Stimulated activated CD8-positive, alpha-beta memory T cell treated with anti-CD3 and anti-CD28 coated beads, Interleukin-7, amount 100 ng/mL, for 1 hour (primary cell): Measurements from ENCODE around the gene EEFSEC.

Source experiments
- DNase-seq, 2 donors: peaks; one replicate each; pipeline ENCODE4 v3.0.0-alpha.2; 2020; ENCODE audit warnings: low read depth in 2 of 2

Gene EEFSEC

DNA sequence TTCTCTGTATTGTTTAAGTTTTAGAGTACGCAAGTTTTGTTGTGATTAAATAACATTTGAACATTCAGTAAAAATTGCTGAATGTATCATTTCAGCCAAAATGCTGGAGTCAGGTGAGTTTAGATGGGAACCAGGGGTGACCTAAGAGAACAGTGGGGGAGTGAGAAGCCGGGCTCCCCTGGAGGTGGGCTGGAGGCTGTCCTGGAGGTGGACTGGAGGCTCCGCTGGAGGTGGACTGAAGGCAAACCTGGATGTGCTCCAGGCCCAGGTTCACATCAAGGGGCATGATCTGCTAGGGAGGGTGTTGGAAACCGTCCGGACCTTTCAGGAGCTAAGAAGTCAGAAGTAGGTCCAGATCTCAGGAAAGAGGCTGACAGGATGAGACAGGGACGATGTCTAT is 289.7 kb downstream of the EEFSEC start:
- no peak for DNase-seq

DNA sequence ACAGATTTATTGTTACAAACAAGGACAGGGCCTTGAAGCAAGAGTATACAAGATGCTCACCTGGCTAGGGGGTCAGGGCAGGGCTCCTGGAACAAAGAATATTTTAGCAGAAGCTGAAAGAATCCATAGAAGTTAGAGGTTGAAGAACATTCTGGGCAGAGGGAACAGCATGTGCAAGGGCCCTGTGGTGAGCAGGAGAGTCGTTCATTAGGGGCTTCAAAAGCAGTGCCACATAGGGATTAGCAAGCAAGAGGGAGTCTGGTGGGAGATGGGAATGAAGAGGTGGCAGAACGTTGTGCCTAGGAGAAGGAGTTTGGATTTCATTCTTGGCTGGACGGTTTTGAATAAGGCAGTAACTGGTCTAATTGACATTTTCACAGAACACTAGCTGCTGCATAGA is 290.5 kb downstream of the EEFSEC start:
- DNase-seq: no peak

DNA sequence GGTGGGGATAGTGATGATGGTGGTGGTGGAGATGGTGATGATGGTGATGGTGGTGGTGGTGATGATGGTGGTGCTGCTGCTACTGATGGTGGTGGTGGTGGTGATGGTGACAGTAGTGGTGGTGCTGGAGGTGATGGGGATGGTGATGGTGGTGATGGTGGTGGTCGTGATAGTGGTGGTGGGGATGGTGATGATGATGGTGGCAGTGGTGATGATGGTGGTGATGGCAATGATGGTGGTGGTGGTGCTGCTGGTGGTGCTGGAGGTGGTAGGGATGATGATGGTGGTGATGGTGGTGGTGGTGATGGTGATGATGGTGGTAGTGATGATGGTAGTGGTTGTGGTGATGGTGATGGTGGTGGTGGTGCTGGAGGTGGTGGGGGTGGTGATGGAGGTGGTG is 292.1 kb downstream of the EEFSEC start:
- DNase-seq: no peak

DNA sequence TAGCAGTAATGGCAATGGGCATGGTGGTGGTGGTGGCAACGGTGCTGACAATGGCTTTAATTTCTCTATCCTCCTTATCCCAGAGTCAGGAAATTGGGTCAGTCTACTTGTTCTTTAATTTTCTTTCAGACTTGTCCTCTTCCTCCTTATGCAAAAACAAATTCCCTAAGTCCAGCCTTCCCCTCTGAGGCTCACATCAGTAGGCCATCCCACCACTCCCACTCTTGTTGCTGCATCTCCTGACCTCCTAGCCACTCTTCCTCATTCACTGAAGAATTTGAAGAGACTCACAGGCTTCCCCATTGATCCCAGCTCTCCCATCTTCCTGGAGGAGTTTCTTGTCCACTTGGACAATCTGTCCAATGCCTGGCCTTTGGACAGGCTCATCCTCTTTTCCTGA is 293.5 kb downstream of the EEFSEC start:
- DNase-seq: no peak

DNA sequence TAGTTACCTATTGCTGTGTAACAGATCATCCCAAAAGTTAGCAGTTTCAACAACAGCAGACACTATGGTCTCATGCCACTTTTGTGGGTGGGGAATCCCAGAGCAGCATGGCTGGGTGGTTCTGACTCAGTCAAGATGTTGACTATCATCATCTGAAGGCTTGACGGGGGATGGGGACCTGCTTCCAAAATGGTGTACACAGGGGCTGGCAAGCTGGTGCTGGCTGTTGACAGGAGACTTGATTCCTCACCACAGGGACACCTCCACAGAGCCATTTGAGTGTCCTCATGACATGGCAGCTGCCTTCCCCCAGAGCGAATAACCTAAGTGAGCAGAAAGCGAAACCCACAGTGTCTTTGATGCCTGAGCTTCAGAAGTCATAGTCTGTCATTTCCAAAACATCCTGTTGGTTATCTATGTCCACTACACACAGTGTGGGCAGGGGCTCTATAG is 294.3 kb downstream of the EEFSEC start:
- DNase-seq: no peak

DNA sequence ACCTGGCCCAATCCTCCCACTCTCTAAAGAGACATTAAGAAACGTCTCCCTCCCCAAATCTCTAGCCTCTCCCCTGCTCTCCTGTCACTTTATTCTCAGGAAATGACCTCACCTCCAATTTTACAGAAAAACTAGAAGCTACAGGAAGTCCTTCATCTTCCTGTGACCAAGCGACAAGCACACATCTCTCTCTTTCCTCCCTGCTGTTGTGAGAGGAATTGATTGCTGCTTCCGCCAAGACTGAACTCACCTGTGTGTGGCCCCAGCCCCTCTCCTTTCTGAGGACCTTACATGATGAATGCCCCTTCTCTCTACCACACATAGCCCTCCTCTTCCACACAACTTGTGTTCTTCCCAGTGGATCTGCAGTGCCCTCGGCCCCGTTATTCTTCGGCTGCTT is 295.2 kb downstream of the EEFSEC start:
- DNase-seq: no peak

DNA sequence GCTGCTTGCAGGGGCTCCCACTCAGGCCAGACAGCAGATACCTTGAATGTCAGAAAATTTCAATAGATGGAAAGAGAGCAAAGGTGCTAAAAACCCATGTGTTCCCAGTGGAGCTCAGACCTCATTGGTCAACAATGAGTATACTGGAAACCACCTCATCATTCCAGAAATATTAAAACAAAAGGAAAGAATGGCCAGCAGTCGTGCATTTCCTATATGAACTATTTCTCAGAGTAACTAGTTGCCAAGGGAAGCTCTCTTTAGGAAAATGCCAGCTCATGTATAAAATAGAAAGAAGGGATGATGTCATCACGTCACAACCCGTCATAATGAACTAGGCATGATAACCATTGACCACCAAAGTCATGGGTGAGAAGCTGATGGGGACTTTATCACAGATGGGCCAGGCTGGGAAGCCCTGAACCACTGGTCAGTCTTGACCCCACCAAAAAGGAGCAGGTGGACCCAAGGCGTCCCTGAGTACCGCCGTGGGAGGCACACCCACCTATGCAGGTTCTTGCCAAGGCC is 295.9 kb downstream of the EEFSEC start:
- DNase-seq: no peak

DNA sequence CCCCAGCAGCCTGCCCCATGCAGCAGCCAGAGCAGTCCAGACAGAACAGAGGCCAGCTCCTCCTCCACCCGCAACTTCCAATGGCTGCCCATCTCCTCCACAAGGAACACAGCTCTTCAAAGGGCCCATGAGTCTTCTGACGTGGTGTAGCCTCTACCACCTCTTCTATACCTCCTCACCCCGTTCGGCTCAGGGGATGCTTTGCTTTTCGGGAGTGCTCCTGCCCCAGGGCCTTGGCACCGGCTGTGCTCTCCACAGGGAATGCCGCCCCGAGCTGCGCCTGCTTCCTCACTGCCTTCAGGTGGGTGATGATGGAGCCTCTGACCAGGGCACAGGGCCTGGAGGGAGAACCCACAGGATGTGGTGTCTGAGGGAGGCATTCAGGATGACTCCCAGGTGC is 298.8 kb downstream of the EEFSEC start:
- no peak for DNase-seq

DNA sequence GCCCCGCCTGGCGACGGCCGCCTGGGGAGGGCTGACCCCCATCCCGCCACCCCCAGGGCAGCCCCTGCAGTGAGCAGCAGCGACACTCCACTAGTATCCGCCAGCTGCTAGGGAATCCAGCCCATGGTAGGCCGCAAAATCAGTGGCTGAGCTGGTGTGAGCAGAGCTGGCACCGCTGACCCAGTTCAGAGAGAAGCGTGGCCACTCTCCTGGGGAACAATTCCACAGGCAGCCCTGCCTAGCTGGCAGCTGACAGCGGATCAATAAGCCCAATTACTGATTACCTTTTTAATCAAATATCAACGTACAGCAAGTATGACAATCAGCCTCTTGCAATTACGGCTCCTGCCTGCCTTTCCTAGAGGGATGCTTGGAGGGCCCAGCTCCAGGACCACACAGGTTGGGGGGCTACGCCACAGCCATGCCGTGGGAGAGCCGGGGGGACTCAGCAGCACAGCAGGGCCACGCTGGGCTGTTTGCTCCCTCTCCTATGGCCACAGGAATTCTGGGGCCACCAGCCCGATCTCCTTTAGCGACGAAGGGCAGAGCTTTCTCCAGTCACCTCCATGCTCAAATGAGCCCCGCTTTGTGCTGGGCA is 299.5 kb downstream of the EEFSEC start:
- no peak for DNase-seq

DNA sequence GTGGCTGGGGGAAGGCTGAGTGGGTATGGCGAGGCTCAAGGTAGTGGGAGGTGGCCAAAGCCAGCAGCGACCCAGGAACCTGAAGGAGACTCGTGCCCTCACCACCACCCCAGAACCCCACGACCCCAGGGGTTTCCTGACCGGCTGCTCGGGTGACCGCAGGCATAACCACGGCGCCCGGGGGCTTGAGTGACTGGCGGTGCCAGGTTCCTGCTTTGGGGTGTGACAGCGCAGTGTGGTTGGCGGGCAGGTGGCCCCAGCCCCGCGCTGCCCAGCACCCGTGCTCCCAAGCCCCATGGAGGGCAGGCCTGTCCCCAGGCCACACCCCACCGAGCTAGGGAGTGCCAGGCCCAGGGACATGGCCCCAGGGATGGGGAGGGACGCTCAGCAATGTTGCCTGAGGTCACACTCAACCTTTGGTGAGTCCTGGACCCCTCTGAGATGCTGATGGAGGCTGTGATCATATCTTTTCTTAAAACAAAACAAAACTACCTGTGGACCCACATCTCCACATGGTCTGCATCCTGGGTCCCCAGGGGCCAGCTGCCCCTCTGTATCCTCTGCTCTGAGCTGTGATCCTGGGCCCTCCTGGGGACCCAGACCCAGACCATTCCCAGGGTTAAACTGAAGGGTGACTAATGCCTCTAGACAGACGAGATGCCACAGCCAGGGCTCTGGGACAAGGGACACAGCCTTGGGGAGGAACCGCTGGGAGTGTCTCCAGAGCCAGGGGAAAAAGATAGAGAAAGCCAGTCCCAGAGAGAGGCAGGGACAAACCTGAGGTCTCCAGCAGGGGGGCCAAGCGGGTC is 300.4 kb downstream of the EEFSEC start:
- no peak for DNase-seq

DNA sequence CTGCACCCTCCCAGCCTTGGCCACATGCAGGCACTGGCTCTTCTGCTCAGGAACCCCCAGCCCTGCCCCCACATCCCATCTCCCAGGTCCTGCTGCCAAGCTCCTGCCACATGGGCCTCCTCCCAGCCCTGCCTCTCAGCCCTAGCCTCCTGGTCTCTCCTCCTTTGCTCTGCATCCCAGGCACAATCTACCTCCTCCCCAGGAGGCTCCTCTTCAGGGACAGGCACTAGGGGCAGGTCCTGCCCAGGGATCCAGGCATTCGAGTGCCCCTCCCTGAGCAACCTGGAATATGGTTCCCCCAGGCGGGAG is 301.0 kb downstream of the EEFSEC start:
- DNase-seq: no peak

DNA sequence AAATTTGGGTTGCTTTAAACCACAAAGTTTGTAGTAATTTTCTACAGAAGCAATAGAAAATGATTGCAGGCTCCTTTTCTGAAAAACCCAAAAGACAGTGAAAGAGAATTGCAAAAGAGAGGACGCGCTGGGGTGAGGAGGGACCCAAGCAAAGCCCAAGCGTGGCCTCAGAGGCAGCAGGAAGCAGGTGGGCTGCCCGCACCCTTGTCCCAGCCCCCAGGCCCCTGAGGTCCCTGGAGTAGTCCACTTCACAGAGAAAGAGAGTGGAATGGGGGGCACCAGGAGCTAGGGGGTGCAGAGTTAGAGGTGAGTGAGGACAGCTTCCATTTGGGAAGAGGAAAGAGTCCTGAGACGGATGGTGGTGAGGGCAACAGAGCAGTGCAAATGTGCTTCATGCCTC is 301.8 kb downstream of the EEFSEC start:
- DNase-seq: no peak

DNA sequence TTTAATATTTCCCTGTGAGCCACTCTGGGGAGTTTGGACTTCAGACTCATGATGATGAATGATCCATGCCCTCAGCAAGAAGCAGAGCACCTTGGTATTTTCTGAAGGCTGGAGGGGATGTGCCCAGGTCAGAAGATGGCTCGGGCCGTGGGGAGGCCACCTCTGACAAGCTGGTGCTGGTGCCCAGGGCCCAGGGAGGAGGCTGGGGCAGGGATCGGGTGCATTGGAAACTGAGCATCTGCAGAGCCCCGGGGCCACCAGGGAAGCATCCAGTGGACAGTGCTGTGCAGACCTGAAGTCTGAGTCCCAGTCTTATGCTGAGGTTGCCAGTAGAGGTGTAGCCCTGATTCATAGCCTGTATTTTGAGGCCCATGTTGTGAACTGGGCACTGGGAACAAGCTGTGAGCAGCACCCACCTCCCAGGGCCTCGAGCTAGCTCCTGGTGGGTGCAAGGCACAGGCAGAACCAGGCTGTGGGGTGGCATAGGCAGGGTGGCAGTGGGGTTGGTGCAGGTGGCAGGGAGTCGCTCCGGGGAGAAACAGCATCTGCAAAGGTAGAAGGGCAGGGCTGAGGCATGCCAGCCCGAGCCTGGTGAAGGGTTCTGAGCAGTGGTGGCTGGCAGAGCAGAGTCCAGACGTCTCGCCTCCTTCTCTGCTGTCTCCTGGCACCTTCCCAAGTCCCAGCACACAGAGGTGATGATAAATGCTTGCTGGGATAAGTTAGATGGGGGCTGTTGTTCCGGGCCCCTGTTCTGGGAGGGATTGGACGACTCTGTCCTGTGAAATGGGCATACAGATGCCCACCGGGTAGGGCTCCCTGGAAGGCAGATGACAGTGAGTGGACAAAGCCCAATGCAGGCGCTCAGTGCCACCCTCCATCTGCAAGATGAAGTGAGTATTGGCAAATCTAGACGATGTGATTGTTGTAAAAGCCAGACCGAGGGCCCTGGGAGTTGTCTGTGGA is 302.8 kb downstream of the EEFSEC start:
- no peak for DNase-seq

DNA sequence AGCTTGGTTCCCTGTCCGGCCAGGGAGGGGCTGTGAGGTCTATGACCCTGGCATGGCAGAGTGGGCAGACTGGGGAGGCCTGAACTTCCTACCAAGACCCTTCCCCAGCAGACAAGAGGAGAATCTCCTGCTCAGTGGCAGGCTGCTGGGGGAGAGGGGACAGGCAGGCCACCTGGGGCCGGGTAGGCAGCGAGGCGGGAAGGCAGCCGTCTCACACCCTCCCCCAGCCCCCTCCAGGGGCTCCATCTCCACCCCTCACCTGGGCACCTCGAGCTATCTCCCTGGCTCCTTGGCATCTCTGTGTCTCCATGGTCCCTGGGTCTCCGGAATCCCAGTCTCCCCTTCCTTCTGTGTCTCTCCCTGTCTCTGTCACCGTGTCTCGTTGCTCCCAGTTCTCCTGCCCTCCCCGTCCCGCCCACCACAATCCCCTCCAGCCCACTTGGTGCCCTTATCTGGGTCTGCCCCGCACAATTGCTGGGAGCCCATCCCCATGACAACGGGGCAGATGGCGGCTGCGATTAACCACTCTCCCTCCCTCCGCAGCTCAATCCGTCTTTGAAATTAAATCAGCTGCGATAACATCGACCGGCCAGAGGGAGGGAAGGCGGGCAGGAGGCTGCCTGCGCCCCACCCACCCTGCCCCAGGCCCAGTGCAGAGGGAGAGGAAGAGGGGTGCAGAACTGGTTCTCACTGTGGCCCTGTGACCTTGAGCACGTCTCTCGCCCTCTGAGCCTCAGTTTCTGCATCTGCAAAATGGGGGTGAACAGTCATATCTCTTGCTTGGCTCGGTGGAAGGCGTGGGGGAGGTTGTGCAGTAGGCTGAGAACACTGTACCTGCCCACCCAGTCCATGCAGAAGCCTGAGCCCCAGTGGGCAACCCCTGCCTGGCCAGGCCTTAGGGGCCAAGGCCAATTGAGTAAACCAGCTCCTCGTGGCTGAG is 303.8 kb downstream of the EEFSEC start:
- DNase-seq: no peak

DNA sequence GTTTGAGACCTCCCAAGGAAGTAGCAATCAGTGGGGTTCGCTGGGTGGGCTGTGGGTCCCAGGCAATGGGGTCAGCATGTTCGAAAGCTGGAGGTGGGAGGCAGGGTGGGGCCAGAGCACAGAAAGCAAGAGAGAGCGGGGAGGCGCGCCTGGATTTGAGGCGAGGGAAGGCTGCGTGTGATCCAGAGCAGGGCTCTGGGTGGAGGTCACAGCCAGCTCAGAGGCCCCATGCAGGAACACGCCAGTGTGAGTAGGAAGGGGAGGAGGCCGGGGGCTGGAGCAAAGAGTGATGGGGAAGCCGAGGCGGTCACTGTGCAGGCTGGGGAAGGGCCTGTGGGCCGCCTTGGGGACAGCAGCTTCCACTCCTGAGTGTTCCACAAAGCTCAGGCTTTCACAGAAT is 304.7 kb downstream of the EEFSEC start:
- no peak for DNase-seq
